HepG2 (cell line): ENCODE measurements around the gene DNM1. TPM values are rescaled to one million over a fixed set of nuclear protein-coding genes. Genes with fewer than 3 reads are reported as not detected.

Experiments used
- ATAC-seq: fragments of 200-7000 bp; cut with Tn5 transposase; 3 replicates; pipeline ENCODE4 v1.9.1; 2020; ENCODE audit warnings: mild to moderate bottlenecking, moderate library complexity
- BruUV-seq: library from RNA; stranded (reverse); fragments of 400-500 nt; replicated peaks from 2 replicates; lab custom pipeline; 2021; lab: Mats Ljungman, UMichigan
- CTCF ChIA-PET: fragments of 300-600 bp; formaldehyde crosslinking; extraction: SDS; loops from one replicate; lab custom pipeline; 2021; ENCODE audit warnings: low total read pairs, inconsistent platforms, low intra/inter-chr PET ratio; lab: Yijun Ruan, JAX
- POLR2A ChIA-PET: fragments of 350-600 bp; sonication (Branson Sonifier 250); formaldehyde crosslinking; loops from one replicate; lab custom pipeline; 2020; ENCODE audit warnings: antibody characterized with exemption, inconsistent platforms; lab: Yijun Ruan, JAX
- DNase-seq: peaks from one replicate; pipeline ENCODE4 v3.0.0-alpha.2; 2015; ENCODE audit warnings: low spot score
- FAIRE-seq: peaks from 3 replicates; lab custom pipeline; 2011; peaks lifted over from hg19 to GRCh38; lab: Jason Lieb, UNC
- H2AFZ ChIP-seq: one replicate; pipeline ENCODE4 v1.6.1; 2011; ENCODE audit warnings: low read length, inconsistent platforms
- H3K27ac ChIP-seq: fragments of 300-600 bp; 3 replicates; pipeline ENCODE4 v1.8.0; 2011; ENCODE audit warnings: mixed run types, mild to moderate bottlenecking, mixed read lengths, low read length, inconsistent platforms; ENCODE audit not compliant: insufficient read depth; ENCODE audit errors: extremely low read length
- H3K27me3 ChIP-seq, 2 experiments: fragments of 200-600 bp in 1 of 2; 2 replicates in 1 of 2; 3 replicates in 1 of 2; pipeline versions ENCODE4 v1.6.0 to v1.8.0; 2011; ENCODE audit warnings: low read length in 2 of 2, mild to moderate bottlenecking in 2 of 2, moderate library complexity in 2 of 2, inconsistent platforms in 1 of 2; ENCODE audit not compliant: insufficient read depth in 2 of 2, control insufficient read depth in 1 of 2
- H3K36me3 ChIP-seq, 2 experiments: fragments of 200-600 bp in 1 of 2; replicated peaks in 1 of 2; 2 replicates in 1 of 2; 3 replicates in 1 of 2; pipeline versions ENCODE4 v1.5.1 to v1.8.0; 2011; ENCODE audit warnings: low read length in 2 of 2, inconsistent platforms in 1 of 2; ENCODE audit not compliant: insufficient read depth in 2 of 2, control insufficient read depth in 1 of 2
- H3K4me1 ChIP-seq: 2 replicates; pipeline ENCODE4 v1.5.1; 2012; ENCODE audit warnings: low read length, inconsistent platforms; ENCODE audit not compliant: insufficient read depth
- H3K4me2 ChIP-seq: 2 replicates; pipeline ENCODE4 v1.6.0; 2011; ENCODE audit warnings: low read depth, low read length, inconsistent platforms
- H3K4me3 ChIP-seq, 3 experiments: fragments of 200-600 bp in 1 of 3; sonication (generic), shearing (Covaris generic) in 1 of 3; replicated peaks in 1 of 3; 2 replicates each; pipeline ENCODE4 v1.5.1; 2011 to 2016; ENCODE audit warnings: low read length in 3 of 3, inconsistent platforms in 2 of 3, low read depth in 2 of 3, mild to moderate bottlenecking in 2 of 3, control low read depth in 1 of 3, mixed read lengths in 1 of 3; ENCODE audit not compliant: insufficient read depth in 1 of 3
- H3K79me2 ChIP-seq: one replicate; pipeline ENCODE4 v1.6.1; 2011; ENCODE audit warnings: low read length, inconsistent platforms; ENCODE audit not compliant: insufficient read depth
- H3K9ac ChIP-seq: 2 replicates; pipeline ENCODE4 v1.6.0; 2011; ENCODE audit warnings: mild to moderate bottlenecking, low read depth, low read length, inconsistent platforms; ENCODE audit not compliant: insufficient read depth
- H3K9me3 ChIP-seq: 2 replicates; pipeline ENCODE4 v1.5.1; 2012; ENCODE audit warnings: mild to moderate bottlenecking, low read length
- H4K20me1 ChIP-seq: 2 replicates; pipeline ENCODE4 v1.6.0; 2011; ENCODE audit warnings: inconsistent platforms, mild to moderate bottlenecking, low read length, moderate library complexity; ENCODE audit not compliant: insufficient read depth
- ADNP ChIP-seq: sonication (generic); formaldehyde crosslinking; IDR thresholded peaks from 2 replicates; pipeline ENCODE4 v1.4.0; 2020; ENCODE audit warnings: missing genetic modification reagents
- ATF7-NPFF ChIP-seq: sonication (generic); formaldehyde crosslinking; IDR thresholded peaks from 2 replicates; pipeline ENCODE4 v1.8.1; 2023; ENCODE audit warnings: mild to moderate bottlenecking, low read depth, missing genetic modification reagents, moderate library complexity
- FOXK1 ChIP-seq: sonication (generic); formaldehyde crosslinking; IDR thresholded peaks from 2 replicates; pipeline ENCODE4 v1.4.0; 2020; ENCODE audit warnings: low read depth, missing genetic modification reagents, borderline replicate concordance
- HNF1A ChIP-seq, 2 experiments: sonication (generic) in 1 of 2; formaldehyde crosslinking in 1 of 2; IDR thresholded peaks; 2 replicates each; pipeline versions ENCODE4 v1.4.0 to v1.6.1; 2016 to 2020; ENCODE audit warnings: borderline replicate concordance in 1 of 2, low read depth in 1 of 2, mild to moderate bottlenecking in 1 of 2, missing genetic modification reagents in 1 of 2
- KDM1A ChIP-seq: IDR thresholded peaks from 2 replicates; pipeline ENCODE4 v1.6.1; 2016; ENCODE audit warnings: missing compliant biosample characterization
- NBN ChIP-seq: fragments of 450-650 bp; conservative IDR thresholded peaks from 2 replicates; pipeline ENCODE4 v1.6.1; 2017
- PTBP1 ChIP-seq: fragments of 200-400 bp; formaldehyde crosslinking; IDR thresholded peaks from 2 replicates; pipeline ENCODE4 v1.6.1; 2018; ENCODE audit warnings: low read length, low read depth; ENCODE audit not compliant: poor library complexity, severe bottlenecking
- SALL1 ChIP-seq: sonication (generic); formaldehyde crosslinking; IDR thresholded peaks from 2 replicates; pipeline ENCODE4 v1.8.0; 2022; ENCODE audit warnings: mild to moderate bottlenecking, missing genetic modification reagents
- ZMYM3 ChIP-seq: sonication (generic); formaldehyde crosslinking; IDR thresholded peaks from 2 replicates; pipeline ENCODE4 v1.5.1; 2020; ENCODE audit warnings: mild to moderate bottlenecking, missing genetic modification reagents
- ZNF326 ChIP-seq: sonication (generic); formaldehyde crosslinking; IDR thresholded peaks from 2 replicates; pipeline ENCODE4 v1.4.0; 2020; ENCODE audit warnings: missing genetic modification reagents, borderline replicate concordance
- ZNF577 ChIP-seq: sonication (generic); formaldehyde crosslinking; IDR thresholded peaks from 2 replicates; pipeline ENCODE4 v1.4.0; 2020; ENCODE audit warnings: mild to moderate bottlenecking, low read depth, missing genetic modification reagents, borderline replicate concordance
- ZNF609 ChIP-seq: sonication (generic); formaldehyde crosslinking; IDR thresholded peaks from 2 replicates; pipeline ENCODE4 v1.4.0; 2020; ENCODE audit warnings: mild to moderate bottlenecking, missing genetic modification reagents, borderline replicate concordance
- ZNF629 ChIP-seq: sonication (generic); formaldehyde crosslinking; conservative IDR thresholded peaks from 2 replicates; pipeline ENCODE4 v1.5.0; 2020; ENCODE audit warnings: missing genetic modification reagents
- ZNF670 ChIP-seq: sonication (generic); formaldehyde crosslinking; IDR thresholded peaks from 2 replicates; pipeline ENCODE4 v1.8.0; 2022; ENCODE audit warnings: mild to moderate bottlenecking, missing genetic modification reagents, borderline replicate concordance
- ZNF704 ChIP-seq: sonication (generic); formaldehyde crosslinking; IDR thresholded peaks from 2 replicates; pipeline ENCODE4 v1.8.1; 2023; ENCODE audit warnings: mild to moderate bottlenecking, inconsistent platforms, moderate library complexity, missing genetic modification reagents, borderline replicate concordance
- WGBS: methylation state at CpG from one replicate; pipeline ENCODE4 v1.1.6; 2017; ENCODE audit warnings: low lambda C conversion rate; 5-methylcytosine and 5-hydroxymethylcytosine counted together
- in situ Hi-C: cut with HindIII; loops from 2 replicates; pipeline ENCODE4 v1.10.0; 2017; ENCODE audit warnings: low pct_unique_long_range_greater_than_20kb; ENCODE audit not compliant: extremely low pct_ligation_motif_present
- intact Hi-C: fragments of 100-400 bp; cut with micrococcal nuclease; formaldehyde crosslinking; loops from one replicate; pipeline ENCODE4 v1.10.0; 2022; ENCODE audit not compliant: unreplicated experiment
- polyA plus RNA-seq, 8 experiments: library from polyadenylated mRNA; depleted of rRNA in 3 of 8; stranded (reverse) in 7 of 8; unstranded in 1 of 8; fragments of >200 nt; fragmentation: Illumina TruSeq in 4 of 8; extraction: Trizol in 4 of 8; gene quantifications; 2 replicates each; pipeline versions ENCODE4 v1.2.1 to v1.2.3, GENCODE V29; 2011 to 2016; ENCODE audit warnings: low read depth in 4 of 8, missing spikeins in 1 of 8, mixed read lengths in 1 of 8; ENCODE audit not compliant: insufficient read depth in 1 of 8
- total RNA-seq, 5 experiments: library from RNA; depleted of rRNA; stranded (reverse); fragments of >200 nt; fragmentation: Illumina TruSeq; extraction: Trizol; gene quantifications; 2 replicates each; pipeline ENCODE4 v1.2.3, GENCODE V29; 2016; ENCODE audit warnings: low read depth in 1 of 5

The DNM1 gene
- total and polyA plus RNA-seq, 2 of the 13 experiments (the other 11 are each of a cell fraction or from before 2014, with no cell fraction given), result 0.13 to 0.58 TPM

GRCh38 chr9:128208386-128208785 lies 5.2 kb downstream of the DNM1 start:
- Histone ChIP-seq H3K27ac (no peak overlapping the region), H3K4me1 (peaks cover 52% of the 10 kb centered on the region), H3K79me2 (no peaks in the 10 kb centered on the region), H3K36me3 (no peaks in the 10 kb centered on the region), H3K4me2 (no peak overlapping the region), H3K4me3 (no peak overlapping the region), H4K20me1 (no peaks in the 10 kb centered on the region), H3K9me3 (no peaks in the 10 kb centered on the region), H3K9ac (no peak overlapping the region), H3K27me3 (peaks cover 6 to 33% of the 10 kb centered on the region in 2 experiments; a peak in 4 of 5 replicates), H2AFZ (no peak overlapping the region)
- 48% methylated on average over 5 of the region's 7 CpGs for WGBS
- DNase-seq (no peak), ATAC-seq (no peak), FAIRE-seq (no peak)
- BruUV-seq, result no TSS peak
- intact Hi-C loops (no loop called here), in situ Hi-C loops (no loop called here)
- ChIA-PET POLR2A (no interaction called here), CTCF (no interaction called here)
- no peak for TF ChIP-seq ZNF577 (CRISPR knock-in tag)
- no peak for TF ChIP-seq ZNF670 (CRISPR knock-in tag)
- no peak for TF ChIP-seq ZNF704 (CRISPR knock-in tag)
- no peak for TF ChIP-seq PTBP1
- no peak for TF ChIP-seq KDM1A (CRISPR knock-in tag)
- peak; percentile 86 for TF ChIP-seq ZNF629 (CRISPR knock-in tag)
- TF ChIP-seq HNF1A (IDR thresholded peaks at IDR 0.05; ENCODE audit: low read depth), result no peak
- TF ChIP-seq HNF1A (CRISPR knock-in tag; IDR thresholded peaks at IDR 0.05; ENCODE audit: borderline replicate concordance), result no peak
- TF ChIP-seq ZNF609 (CRISPR knock-in tag), result no peak
- TF ChIP-seq NBN, result no peak
- no peak for TF ChIP-seq ATF7-NPFF (CRISPR knock-in tag)
- peak; percentile 53; the same call in 1 of the 2 replicates for TF ChIP-seq ZMYM3 (CRISPR knock-in tag)
- no peak for TF ChIP-seq ADNP
- no peak for TF ChIP-seq FOXK1
- no peak for TF ChIP-seq SALL1
- TF ChIP-seq ZNF326 (CRISPR knock-in tag), result no peak
